GM18517 (cell line): ENCODE measurements around the gene RCL1.

Source experiments
- ATAC-seq: cut with Tn5 transposase; IDR thresholded peaks from one replicate; pipeline ENCODE4 v1.9.1; 2021; ENCODE audit warnings: mild to moderate bottlenecking, moderate library complexity; ENCODE audit not compliant: unreplicated experiment

Gene RCL1

DNA sequence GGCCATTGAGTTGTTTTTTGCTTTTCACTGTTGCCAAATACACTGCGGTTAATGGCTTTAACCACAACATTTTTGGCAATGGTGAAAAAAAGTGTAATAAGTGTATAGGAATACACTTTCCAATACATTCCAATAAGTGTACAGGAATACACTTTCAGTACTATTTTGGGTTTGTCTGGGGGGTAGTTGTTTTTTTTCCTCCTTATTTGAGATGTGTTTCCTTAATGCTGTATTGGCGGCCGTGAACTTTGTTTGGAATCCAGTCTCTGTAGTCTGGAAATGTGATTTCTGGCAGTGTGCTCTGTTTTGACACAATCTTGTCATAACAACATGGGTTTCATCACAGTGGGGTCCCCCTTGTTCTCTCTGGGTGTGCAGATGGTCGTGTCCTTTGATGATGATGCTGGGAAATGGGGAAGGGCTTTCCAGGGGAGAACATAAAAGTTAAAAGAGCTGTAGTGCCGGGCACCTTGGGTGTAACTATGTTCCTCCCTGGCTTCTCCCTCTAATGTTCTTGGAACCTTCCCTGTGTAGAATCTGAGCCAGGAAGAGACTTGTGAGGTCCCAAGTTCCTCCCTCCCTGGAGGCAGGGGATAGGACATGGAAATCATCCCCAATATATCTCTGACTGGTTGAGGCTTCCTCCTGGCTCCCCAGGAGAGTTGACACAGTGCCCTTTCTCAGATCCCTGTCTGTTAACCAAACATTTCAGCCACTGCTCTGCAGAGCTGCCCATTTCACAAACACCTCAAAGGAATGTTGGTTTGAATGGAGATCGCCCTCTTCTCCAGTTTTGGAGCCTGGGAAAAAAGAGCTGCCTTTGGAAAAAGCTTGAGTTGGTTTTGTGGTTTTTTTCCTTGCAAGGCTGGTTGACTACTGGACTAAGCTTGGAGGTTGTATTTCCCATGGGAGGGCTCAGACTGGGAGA is 44.8 kb downstream of the RCL1 start:
- no peak for ATAC-seq

DNA sequence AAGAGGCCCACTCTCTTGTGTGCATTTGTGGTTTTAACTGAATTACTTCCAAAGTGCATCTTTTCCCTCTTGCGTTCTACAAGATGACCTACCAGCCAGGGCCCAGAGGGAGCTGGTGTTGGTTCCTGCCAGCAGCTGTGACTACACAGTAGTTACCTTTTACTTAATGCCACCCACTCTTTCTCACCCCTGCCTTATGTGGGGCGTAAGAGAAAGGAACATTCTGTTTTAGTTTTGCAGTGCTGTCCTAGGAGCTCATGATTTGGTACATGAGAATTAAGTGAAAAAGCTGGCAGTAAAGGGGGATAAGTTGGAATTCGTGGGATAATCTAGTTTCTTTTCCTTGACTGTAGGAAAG is 45.4 kb downstream of the RCL1 start:
- no peak for ATAC-seq

DNA sequence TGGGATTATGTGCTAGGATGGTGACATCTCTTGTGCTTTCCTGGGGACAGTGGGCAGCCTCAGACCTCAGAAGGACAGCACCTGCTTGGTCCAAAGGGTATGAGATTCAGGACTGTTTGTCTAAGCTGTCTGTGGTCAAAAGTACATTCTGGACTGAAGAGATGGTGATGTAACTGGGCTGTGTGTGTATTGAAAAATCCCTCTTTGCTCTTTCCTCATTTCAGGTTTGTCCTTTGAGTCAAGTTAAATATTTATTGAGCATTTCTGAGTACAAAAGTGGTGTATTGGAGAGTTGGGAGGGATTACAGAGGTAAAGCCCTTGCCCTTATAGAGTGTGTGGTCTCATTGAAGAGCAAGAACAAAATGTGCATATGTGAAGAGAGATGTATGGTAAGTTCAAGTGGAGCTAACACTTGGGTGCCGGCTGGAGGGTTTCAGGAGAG is 46.7 kb downstream of the RCL1 start:
- no peak for ATAC-seq

DNA sequence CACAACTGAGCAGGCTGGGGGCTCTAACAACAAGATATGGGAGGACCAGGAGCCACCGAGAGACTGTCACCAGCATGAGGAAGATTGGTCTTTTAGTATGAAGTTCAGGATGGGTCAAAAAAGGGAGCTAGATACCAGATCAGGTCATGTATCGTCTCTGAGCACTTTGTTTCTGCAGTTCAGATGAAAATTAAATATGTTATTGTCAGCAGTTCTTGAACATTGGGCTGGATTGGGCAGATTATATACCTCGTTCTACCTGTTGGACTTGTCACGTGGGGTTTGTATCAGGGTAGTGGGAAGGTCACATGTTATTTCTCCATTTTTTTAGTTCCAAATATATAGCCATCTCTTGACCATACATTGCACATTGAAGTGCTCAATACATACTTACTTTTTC is 47.3 kb downstream of the RCL1 start:
- ATAC-seq: no peak

DNA sequence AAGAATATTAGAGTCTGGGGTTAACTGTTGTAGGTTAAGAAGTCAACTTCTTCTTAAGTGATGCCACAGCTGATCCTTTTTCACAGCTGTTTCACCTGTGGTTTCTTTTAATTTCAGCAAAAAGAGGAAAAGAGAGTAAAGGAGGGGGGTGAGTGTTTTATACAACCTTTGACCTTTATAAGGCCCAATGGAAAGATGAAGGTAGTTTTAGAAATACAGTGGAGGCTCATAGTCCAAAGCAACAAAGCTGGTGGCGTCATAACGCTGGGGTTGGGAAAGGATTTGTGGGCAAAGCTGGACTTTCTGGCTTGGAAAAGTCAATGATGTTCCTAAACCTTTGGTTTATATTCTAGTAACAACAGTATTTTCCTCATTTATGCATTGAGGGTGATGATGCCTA is 49.5 kb downstream of the RCL1 start:
- ATAC-seq: no peak

DNA sequence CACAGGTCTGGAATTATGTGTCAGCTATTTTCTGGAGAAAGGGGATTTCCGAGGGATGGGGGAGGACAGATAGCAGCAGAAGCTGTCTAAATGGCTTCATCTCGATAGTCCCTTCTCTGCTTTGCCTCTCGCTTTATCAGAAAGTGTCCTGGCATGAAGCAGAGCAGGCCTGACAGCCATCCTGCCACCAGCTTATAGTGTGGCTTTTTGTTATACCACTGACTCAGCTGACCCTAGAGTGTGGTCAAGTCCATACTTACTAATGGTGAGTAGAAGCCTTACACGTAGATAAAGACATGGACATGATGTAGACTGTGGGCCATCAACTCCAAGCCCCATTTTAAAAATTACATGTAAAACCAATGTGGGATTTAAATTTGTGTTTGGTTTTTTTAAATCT is 50.0 kb downstream of the RCL1 start:
- ATAC-seq: no peak

DNA sequence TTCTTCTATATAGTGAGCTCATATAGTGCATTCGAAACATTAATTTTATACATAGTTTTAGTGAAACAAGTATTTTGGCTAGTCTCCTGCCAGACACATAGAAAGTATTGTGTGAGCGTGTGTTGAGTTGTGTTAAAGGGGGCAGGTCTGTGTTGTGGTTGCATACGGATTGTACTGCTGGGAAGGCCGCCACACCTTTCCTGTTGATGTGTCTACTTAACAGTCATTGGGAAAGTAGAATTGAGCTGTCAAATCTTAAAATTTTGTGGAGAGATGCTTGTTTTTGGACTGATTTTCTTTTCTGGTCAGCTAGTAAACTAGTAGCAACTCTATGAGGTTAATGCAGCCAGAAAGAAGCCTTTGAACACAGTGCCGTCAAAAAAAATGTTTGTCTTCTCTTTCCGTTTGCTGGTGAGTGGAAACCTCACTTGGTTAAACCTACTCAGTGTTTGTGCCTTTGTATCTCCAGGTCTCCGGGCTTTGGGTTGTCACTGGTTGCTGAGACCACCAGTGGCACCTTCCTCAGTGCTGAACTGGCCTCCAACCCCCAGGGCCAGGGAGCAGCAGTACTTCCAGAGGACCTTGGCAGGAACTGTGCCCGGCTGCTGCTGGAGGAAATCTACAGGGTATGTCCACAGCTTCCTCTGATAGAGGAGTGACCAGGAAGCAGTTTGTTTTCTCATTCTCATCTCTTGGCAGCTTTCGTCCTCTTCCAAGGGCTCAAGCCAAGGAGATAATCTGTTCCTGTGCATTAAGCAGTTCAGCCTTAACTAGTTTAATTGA is 51.5 kb downstream of the RCL1 start:
- ATAC-seq: no peak

DNA sequence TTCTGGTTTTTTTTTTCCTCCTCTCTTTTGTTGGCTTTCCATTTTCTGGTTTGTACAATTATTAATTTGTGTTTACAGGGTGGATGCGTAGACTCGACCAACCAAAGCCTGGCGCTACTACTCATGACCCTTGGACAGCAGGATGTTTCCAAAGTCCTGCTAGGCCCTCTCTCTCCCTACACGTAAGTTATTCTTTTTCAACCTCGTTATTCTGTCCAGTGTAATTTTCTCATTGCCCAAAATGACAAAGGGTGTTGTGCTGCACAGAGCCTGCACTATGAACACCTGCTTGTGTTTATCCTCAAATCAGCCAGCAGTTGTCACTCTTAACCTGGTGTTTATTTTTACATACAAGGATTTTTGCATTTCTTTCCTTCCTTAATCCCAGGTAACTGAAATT is 56.6 kb downstream of the RCL1 start:
- ATAC-seq: no peak

DNA sequence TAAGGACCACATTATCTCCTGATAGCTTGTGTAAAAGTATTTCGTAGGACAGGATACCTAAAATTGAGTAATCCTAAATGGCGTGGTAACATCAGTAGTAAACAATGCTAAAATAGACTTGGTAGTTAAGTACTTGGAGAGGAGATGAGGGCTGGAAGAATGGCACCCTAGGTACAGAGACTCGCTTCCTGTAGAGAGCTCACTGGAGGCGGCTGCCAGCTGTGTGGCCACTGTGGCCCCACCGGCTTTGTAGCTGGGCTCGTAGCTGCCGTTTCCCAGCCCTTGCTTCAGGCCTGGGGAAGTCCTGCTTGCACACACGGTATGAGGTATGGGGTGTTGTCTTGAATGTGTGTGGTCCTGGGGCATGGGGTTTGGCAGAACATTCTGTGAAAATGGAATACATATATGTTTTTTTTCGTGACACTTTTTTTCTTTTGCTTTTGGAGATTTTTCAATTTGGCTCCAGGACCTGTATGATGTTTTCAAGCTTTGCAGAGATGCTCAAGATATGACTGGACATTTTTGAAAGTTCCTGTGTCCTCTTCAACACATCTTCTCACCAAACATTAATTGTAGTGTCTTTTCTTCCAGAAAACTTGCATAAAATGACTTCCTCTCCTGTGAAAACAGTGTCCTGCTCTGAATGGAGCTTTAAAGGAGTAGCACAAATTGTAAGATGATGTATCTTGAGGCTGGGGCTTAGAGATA is 58.0 kb downstream of the RCL1 start:
- no peak for ATAC-seq

DNA sequence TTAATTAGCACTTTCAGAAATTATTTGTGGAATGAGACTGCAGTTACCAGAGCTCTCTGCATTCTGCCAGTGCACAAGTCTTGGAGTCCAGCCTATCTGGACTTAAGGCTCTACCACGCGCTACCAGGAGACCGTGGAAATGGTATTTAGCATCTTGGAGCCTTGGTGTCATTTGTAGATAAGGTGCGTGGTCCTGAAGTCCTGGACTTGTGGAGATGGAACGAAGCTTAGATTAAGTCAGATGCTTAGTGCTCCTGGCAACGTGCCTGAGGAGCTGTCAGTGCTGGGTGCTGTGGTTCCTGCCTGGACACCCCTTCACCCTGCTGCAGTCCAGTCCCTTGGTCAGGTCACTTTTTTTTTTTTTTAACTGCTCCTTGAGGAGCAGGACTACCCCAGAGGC is 59.7 kb downstream of the RCL1 start:
- ATAC-seq: no peak

DNA sequence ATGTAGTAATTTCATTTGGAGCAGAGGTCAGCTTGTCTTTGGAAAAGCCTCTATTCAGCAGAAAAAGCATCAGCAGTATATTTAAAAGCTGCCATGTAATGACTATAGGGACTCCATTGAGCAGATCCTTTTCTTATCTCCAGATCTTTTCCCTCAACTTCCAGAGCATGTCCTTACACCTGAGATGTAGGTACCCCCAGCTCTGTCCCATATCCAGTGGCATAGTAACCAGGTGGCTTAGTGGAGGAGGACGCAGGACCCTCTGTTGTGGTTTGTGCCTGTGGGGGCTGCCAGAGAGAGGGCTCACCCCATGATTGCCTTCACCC is 61.5 kb downstream of the RCL1 start:
- no peak for ATAC-seq

DNA sequence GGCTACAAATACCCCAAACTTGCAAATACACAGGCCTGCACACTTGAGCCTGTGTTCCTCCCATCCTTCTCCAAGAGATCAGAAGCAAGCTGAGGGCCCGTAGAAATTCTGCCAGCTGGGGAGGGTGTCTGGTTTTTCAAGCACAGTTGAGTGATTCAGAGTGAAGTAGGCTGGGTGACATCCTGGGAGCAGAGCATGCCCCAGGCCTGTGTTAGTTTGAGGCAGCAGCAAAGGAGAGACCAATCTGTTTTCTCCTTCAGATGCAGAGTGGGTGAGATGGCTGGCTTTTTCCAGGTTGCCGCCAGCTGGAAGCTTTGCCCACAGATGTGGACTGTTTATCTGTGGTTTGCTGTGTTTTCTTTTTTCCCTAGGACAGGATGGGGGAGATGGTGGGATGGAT is 63.1 kb downstream of the RCL1 start:
- no peak for ATAC-seq

DNA sequence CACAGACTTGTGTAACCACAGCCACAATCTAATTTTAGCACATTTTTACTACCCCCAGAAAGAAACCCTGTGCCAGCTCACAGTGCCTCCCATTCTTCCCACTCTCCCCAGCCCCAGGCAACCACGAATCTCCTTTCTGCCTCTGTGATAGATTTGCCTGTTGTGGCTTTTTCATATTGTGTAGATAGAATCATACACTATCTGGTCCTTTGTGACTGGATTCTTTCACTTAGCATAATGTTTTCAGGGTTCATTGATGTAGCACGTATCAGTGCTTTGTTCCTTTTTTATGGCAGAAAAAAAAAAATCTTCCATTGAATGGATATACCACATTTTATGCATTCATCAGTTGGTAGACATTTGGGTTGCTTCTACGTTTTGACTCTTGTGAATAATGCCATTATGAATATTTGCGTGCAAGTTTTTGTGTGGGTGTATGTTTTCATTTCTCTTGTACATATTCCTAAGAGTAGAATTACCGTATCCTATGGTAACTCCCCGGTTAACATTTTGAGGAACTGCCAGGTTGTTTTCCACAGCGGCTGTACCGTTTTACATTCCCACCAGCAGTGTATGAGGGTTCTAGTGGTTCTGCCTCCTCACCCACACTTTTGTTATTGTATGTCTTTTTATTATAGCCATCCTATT is 64.5 kb downstream of the RCL1 start:
- no peak for ATAC-seq

DNA sequence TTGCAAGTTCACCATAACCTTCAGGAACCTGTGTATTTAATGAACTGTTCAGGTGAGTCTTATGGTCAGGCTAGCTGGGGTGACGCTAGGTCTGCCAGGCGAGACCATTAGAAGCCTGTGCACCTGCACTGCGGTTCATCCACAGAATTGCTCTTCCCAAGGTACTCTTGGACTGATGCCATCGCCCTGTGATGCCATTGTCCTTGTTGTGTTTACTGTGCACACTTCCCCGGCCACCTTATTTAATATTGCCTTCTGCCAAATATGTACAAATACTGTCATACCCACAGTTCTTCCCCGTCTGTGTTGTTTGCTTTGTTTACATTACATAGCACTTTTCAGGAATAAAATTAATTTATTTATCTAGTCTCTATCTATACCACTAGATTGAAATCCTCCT is 66.3 kb downstream of the RCL1 start:
- ATAC-seq: no peak

DNA sequence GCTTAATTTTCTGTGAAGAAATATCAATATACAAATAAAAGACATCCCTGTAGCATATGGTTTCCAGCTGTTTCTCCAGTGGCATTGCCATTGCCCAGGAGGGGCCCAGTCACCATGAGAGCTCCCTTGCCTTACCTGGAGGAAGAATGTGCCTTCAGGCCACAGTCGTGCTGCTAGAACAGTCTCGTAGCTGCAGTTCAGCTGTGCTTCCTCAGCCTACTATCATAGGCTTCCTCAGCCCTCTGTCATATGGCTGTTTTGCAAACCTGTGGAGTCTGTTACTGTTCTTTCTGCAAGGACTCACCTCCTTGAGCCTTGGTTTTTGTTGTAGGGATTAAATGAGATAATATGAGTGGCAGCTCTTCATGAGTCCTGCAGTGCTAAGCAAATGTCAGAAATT is 67.6 kb downstream of the RCL1 start:
- no peak for ATAC-seq

DNA sequence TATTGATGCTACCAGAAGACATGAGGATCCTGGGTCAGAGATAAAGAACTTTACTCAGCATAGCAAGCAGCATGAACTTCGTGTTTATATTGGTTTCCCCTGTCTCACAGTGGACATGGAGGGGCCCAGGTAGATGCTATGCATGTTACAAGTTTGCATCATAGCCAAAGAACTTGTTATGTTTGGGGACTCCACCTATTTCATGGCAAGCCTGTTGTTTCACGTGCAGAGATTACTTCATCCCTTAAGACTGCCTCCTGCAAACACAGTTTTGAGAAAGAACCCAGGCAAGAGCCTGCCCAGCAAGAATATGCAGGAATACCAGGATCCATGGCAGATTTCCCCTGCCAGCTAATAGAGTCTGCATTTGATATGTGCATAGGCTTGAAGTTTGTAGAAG is 68.4 kb downstream of the RCL1 start:
- no peak for ATAC-seq

DNA sequence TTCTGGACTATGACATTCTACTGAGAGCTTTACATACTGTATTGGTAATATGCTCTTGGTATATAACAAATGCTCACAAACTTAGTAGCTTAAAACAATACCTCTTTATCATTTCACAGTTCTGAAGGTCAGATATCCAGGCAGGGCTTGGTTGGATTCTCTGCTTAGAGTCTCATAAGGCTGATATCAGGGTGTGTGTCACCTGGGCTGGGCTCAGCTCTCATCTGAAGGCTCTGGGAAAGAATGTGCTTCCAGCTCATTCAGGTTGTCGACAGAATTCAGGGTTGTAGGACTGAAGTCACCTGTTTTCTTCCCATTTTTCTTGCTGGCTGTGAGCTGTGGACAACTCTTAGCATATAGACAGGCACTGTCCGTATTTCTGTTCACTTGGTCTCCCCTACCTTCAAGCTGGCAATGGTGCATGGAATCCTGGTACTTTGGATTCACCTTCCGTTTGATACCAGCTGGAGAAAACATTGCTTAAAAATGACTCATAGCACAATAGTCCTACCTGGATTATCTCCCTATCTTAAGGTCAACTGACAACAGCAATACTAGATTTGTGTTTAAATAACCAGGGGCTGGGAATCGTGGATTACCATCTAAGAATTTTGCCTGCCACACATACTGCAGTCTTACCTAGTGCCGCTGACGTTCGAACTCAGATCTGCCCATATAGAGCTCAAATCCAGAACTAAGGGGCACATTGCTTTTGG is 69.2 kb downstream of the RCL1 start:
- ATAC-seq: no peak

DNA sequence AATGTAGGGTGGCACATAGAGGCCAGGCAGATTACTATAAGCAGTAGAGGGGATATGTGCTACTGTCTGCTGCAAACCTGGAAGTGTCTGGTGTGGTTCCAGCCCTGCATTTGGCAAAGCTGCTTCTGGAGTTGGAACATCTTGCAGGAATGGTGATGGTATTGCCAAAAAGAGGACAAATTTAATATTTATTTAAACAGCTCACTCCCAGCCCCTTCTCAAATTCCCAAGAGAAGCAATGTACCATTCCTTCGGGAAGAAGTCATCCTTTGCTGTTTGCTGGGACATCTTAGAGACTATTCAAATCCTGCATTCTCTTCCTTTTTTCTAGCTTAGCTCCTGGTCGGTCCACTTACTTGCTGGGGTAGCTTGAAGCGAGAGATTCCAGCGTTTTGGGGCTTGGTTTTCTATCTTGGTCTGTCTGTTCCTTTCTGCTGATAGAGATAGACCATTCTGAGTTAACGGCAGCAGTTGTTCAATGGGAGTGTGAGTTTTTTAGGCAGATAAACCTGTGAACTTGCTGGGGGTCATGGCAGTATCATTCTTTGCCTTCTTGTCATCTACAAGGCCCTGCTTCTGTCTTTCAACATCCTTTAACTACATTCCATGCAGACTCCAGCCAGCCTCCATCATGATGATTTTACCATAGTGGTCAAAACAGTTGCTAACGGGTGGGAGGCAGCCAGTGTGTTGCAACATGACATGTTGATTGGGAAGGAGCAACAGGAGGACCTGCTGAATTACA is 69.9 kb downstream of the RCL1 start:
- ATAC-seq: no peak

DNA sequence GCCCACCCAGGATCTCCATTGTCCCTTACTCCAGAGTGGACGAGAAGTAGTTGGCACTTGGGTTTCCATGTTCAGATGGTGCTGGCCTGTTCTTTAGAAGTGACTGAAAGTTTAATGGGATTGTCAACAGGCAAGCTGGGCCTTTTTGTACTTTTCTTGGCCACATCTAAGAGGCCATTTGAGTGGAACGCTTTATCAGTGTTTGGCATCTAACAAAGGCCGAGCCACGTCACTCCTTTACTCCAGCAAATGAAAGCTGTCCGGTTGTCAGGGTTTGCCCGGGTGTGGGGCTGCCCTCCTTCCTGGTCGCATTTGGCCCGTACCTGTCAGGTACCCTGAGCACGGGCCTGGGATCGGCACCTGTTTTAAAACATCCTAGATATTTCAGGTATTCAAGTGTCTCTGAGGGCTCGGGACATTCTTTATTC is 71.5 kb downstream of the RCL1 start:
- no peak for ATAC-seq

DNA sequence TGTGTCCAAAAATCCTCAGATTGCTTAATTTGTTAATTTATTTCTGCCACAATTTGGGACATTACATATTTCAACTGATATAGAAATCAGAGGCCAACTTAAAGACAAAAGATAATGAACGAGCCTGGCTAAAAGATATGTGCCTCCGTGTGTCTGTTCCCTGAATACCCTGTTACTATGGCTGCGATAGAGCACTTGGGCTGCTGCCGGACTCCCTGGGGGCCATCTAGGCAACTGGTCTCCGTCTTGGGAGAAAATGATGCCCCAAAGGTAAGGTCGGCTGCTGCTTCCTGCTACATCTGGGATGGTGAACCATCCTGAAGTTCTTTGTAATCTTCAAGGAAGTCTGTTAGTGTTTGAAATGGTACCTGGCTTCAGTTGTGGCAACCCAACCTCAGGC is 72.0 kb downstream of the RCL1 start:
- ATAC-seq: no peak
